ENCODE results near the gene KCNT1. TPM values are rescaled to one million over a fixed set of nuclear protein-coding genes. Genes with fewer than 3 reads are reported as not detected.

The KCNT1 gene
- total RNA-seq (2014; rRNA removed; shearing (Covaris generic)): 0.33 and 0.51 TPM in 2 replicates

DNA sequence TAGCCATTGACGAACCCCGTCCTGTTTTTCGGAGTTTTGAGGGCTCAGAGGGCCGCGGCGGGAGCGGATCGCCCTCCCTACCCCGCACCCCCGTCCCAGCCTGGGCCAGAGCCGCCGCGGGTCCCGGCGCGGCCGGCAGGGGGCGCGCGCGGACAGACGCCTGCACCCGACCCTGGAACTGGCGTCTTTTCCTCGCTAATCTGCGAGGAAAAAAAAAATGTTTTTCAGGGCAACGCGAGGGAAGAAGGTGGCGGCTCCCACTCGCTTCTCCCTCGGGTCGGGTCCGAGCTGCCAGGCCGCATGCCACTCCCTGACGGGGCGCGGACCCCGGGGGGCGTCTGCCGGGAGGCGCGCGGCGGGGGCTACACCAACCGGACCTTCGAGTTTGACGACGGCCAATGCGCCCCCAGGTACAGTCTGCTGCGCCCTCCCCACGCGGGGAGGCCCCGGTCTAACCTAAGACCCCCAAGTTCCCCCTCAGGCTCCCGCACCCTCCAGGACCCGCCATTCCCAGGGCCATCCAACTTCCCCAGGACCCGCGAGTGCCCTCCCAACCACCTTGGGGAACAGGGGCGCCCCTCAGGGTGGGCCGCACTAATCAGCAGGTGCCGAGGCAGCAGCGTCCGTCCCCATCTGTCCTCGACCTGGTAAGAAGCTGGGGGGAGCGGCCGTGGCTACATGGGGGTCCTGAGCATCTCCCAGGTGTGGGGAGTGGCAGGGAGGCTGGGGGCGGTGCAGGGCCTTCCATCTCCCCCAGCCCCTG lies at the start of gene KCNT1:
Gene KCNT1 (plus strand): TSS at position 227 of the 763 bp plus-strand sequence. CDS start 74 bp downstream, at position 301.
- Histone ChIP-seq H3K36me3 (no peaks in the 10 kb centered on the region), H3K9me3 (replicated peaks) (no peaks in the 10 kb centered on the region), H3K27ac (peak within 1 kb of the TSS; percentile 25; the same call in 1 of the 2 replicates), H3K27me3 (no peaks in the 10 kb centered on the region), H3K4me1 (peaks cover 15% of the 10 kb centered on the region), H3K4me3 (peak within 1 kb of the TSS; percentile 57)
- peak; percentile 66 to 84 for DNase-seq

DNA sequence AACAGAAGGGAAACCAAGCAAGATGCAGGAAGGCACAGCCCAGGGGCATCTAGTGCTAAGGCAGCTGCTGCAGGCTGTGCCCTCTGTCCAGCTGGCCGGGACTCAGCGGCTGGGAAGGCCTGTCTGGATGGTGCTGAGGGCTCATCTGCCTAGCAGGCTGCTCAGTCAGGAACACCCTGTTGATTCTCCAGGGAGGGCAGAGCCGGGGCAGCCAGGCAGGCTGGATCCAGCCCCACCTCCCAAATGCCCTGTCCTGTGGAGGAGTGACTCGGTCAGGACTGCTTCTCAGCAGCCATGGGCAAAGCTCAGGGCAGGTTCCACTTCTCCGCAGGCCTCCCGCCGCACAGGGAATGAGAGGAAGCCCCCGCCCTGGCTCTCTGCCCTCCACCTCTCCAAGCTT lies 46.7 kb upstream of the KCNT1 start:
- Histone ChIP-seq H3K36me3 (no peaks in the 10 kb centered on the region), H3K9me3 (replicated peaks) (peaks cover 10% of the 10 kb centered on the region), H3K27ac (no peak overlapping the region), H3K4me3 (no peak overlapping the region), H3K4me1 (no peaks in the 10 kb centered on the region), H3K27me3 (no peaks in the 10 kb centered on the region; the same call in 1 of the 2 replicates)
- DNase-seq: no peak

DNA sequence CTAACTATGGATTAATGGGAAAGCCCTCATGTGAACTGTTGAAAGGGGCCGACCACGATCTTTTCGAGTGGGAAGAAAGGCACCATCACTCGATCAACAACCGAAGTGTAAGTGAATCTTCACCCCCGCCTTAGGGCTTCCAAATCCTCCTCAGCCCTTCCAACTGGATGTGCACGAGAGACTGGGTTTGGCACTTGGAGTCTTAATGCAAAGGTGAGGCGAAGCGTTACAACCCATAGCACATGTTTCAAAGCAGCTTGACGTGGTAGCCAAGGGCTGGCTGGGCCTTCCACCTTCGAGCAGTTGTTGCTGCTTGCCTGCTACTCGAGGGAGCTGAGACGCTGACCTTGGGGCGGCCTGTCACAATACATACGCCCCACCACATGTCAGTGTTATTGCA lies 44.6 kb upstream of the KCNT1 start:
- Histone ChIP-seq H3K36me3 (no peaks in the 10 kb centered on the region), H3K4me3 (no peak overlapping the region), H3K27ac (no peak overlapping the region), H3K9me3 (replicated peaks) (peaks cover 10% of the 10 kb centered on the region), H3K4me1 (peaks cover 5% of the 10 kb centered on the region; the same call in 1 of the 2 replicates), H3K27me3 (no peaks in the 10 kb centered on the region; the same call in 1 of the 2 replicates)
- DNase-seq: no peak

DNA sequence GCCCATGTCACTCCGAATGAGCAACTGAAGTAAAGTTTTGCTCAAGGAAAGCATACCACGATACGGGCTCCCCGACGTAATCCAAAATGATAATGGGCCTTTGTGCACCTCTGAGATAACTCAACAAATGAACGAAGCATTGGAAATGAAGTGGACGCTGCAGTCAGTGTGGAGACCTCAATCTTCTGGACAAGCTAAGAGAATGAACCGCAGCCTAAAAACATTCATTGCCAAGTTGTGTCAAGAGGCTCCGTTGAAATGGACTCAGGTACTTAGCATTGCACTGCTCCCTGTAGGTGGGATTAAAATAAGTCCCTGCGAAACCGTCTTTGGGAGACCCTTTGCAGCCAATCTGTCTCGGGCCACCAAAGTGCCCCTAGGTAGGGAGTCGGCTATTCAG lies 42.7 kb upstream of the KCNT1 start:
- Histone ChIP-seq H3K9me3 (replicated peaks) (no peaks in the 10 kb centered on the region; the same call in 1 of the 2 replicates), H3K4me1 (peaks cover 11% of the 10 kb centered on the region; the same call in 1 of the 2 replicates), H3K36me3 (no peaks in the 10 kb centered on the region), H3K4me3 (no peak overlapping the region), H3K27me3 (no peaks in the 10 kb centered on the region; the same call in 1 of the 2 replicates), H3K27ac (no peak overlapping the region)
- DNase-seq: no peak

DNA sequence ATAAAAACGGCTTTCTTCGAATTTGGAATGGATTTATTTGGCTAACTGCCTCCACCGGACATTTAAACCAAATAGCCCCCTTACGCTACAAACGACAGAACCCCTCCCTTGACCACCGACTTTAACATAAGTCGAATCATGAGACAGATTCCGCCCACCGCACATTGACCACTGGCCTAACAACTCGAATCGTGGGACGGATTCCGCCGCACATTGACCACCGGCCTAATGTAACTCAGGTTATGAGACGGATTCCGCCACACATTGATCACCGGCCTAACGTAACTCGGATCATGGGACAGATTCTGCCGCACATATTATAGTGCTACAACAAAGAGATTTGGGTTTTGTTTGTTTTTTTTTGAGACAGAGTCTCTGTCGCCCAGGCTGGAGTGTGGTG lies 41.6 kb upstream of the KCNT1 start:
- H3K36me3 ChIP-seq: no peaks in the 10 kb centered on the region
- no peak overlapping the region for H3K4me3 ChIP-seq
- H3K27ac ChIP-seq: no peak overlapping the region
- DNase-seq: no peak
- H3K27me3 ChIP-seq: no peaks in the 10 kb centered on the region; the same call in 1 of the 2 replicates
- no peaks in the 10 kb centered on the region for H3K9me3 ChIP-seq (replicated peaks)
- H3K4me1 ChIP-seq: peaks cover 11% of the 10 kb centered on the region; the same call in 1 of the 2 replicates

DNA sequence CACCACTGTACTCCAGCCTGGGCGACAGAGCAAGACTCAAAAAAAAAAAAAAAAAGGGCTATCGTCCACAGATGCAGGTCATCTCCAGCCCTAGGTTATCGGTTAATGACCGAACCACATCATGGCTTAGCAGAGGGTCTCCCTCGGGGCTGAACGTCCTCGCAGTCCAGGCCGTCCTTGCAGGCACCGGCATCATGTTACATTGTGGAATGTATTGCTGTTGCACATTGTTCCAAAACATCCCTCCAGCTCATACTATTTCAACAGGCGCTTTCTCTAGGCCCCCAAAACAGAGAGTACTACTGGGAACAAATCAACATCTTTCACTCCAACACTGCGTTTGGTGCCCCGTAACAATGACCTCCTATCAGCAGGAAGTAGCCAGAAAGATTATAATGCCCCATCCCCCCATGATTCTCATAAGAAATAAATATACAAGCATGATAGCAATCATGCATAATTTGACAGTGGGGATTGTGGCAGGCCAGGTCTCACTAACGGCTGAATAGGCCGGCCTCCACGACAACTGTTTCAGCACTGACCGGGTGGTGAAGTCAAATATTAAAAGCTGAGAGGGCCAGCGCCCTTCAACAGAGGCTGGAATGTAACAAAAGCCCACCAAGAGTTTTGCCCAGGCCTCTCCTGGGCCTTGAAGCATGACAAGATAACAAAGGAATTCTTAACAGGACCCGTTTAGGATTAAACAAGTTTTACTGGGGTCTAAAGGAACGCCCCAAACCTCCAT lies 40.0 kb upstream of the KCNT1 start:
- DNase-seq: peak; percentile 47 to 52
- Histone ChIP-seq H3K36me3 (no peaks in the 10 kb centered on the region), H3K9me3 (replicated peaks) (no peaks in the 10 kb centered on the region), H3K27ac (no peak overlapping the region), H3K4me1 (peaks cover 11% of the 10 kb centered on the region; the same call in 1 of the 2 replicates), H3K4me3 (no peak overlapping the region), H3K27me3 (peaks cover 11% of the 10 kb centered on the region; the same call in 1 of the 2 replicates)

DNA sequence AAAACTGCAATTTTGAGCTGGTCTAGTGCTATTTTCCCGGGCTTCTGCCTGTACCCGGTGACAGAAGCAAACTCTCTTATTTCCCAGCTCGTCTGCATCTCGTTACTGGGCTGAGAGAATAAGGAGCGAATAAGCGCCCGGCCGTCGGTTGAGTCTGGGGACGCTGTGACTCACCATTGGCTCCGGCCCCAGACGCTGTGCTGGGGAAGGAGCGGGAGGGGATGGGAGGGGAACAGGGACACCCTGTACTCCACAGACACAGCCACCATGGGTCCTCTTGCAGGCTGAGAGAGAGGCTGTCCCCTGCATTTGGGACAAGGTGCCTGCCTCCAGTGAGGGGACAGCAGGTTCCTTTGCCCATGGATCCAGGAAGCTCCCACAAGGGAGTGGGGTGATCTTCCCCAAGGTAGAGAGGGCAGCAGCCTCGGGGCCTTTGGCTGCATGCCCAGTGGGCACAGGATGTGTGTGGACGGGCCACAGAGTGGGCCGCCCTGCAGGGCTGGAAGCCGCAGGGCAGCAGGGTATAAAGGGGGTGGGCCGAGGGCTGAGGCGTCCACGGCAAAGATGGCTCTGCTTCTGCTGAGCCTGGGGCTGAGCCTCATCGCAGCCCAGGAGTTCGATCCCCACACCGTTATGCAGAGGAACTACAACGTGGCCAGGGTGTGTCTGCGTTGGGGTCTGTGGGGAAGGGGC lies 39.1 kb upstream of the KCNT1 start, which contains the start of gene LCN9:
Gene LCN9 (plus strand): TSS at position 552 of the 693 bp plus-strand sequence. CDS start 13 bp downstream, at position 565.
- peak; percentile 65 to 71 for DNase-seq
- no peaks in the 10 kb centered on the region for H3K36me3 ChIP-seq
- no peak within 1 kb of the TSS for H3K27ac ChIP-seq
- H3K4me1 ChIP-seq: peaks cover 11% of the 10 kb centered on the region; the same call in 1 of the 2 replicates
- H3K9me3 ChIP-seq (replicated peaks): no peaks in the 10 kb centered on the region
- H3K27me3 ChIP-seq: peaks cover 19% of the 10 kb centered on the region; the same call in 1 of the 2 replicates
- no peak within 1 kb of the TSS for H3K4me3 ChIP-seq

DNA sequence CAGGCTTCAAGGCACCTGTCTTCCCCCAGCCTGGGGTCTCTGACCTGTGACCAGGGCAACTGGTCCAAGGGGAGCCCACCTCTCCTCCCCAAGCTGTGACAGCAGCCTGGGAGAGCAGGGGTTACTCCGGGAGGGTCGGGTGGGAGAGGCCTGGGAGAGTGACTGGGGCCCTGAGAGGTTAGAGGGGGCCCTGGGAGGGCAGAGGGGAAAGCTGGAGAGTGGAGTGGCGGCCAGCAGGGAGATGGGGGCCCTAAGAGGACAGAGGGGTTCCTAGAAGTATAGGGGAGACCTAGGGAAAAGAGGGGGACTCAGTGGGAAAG lies 38.6 kb upstream of the KCNT1 start:
- DNase-seq: no peak
- H3K27me3 ChIP-seq: peaks cover 19% of the 10 kb centered on the region; the same call in 1 of the 2 replicates
- H3K4me3 ChIP-seq: no peak overlapping the region
- no peaks in the 10 kb centered on the region for H3K9me3 ChIP-seq (replicated peaks)
- no peak overlapping the region for H3K27ac ChIP-seq
- H3K4me1 ChIP-seq: peaks cover 11% of the 10 kb centered on the region; the same call in 1 of the 2 replicates
- H3K36me3 ChIP-seq: no peaks in the 10 kb centered on the region

DNA sequence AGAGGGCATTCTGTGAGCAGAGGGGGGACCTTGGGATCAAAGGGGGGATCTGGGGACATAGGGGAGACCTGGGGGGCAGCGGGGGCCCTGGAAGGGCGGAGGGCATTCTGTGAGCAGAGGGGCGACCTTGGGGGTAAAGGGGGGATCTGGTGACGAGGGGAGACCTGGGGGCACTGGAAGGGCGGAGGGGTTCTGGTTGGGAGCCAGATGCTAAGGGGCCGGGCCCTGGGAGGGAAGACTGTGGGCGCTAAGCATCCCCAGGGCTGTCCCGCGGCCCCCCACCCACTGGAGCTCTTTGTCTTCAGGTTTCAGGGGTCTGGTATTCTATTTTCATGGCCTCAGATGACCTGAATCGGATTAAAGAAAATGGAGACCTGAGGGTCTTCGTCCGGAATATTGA lies 38.1 kb upstream of the KCNT1 start:
- no peaks in the 10 kb centered on the region for H3K36me3 ChIP-seq
- no peak for DNase-seq
- peaks cover 19% of the 10 kb centered on the region; the same call in 1 of the 2 replicates for H3K27me3 ChIP-seq
- H3K27ac ChIP-seq: no peak overlapping the region
- H3K9me3 ChIP-seq (replicated peaks): no peaks in the 10 kb centered on the region
- no peak overlapping the region for H3K4me3 ChIP-seq
- peaks cover 11% of the 10 kb centered on the region; the same call in 1 of the 2 replicates for H3K4me1 ChIP-seq

DNA sequence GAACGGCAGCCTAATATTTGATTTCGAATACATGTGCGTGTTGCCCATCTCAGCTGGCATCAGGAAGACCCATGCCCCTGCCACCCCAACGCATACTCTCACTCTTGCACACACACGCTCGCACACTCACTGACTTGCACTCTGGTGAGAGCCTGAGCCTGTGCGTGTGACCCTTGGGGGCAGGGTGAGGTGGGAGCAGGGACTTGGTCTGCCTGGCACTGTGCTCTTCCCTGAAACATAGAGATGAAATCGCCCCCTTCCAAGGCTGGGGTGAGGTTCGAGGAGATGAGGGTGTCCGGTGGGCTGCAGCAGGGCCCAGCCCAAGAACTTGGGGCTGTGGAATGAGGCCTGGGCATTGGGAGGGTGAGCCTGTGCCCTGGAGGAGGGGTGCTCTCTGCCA lies 37.7 kb upstream of the KCNT1 start:
- Histone ChIP-seq H3K4me1 (peaks cover 11% of the 10 kb centered on the region; the same call in 1 of the 2 replicates), H3K4me3 (no peak overlapping the region), H3K36me3 (no peaks in the 10 kb centered on the region), H3K27ac (no peak overlapping the region), H3K9me3 (replicated peaks) (no peaks in the 10 kb centered on the region; the same call in 1 of the 2 replicates), H3K27me3 (peaks cover 19% of the 10 kb centered on the region; the same call in 1 of the 2 replicates)
- DNase-seq: no peak

DNA sequence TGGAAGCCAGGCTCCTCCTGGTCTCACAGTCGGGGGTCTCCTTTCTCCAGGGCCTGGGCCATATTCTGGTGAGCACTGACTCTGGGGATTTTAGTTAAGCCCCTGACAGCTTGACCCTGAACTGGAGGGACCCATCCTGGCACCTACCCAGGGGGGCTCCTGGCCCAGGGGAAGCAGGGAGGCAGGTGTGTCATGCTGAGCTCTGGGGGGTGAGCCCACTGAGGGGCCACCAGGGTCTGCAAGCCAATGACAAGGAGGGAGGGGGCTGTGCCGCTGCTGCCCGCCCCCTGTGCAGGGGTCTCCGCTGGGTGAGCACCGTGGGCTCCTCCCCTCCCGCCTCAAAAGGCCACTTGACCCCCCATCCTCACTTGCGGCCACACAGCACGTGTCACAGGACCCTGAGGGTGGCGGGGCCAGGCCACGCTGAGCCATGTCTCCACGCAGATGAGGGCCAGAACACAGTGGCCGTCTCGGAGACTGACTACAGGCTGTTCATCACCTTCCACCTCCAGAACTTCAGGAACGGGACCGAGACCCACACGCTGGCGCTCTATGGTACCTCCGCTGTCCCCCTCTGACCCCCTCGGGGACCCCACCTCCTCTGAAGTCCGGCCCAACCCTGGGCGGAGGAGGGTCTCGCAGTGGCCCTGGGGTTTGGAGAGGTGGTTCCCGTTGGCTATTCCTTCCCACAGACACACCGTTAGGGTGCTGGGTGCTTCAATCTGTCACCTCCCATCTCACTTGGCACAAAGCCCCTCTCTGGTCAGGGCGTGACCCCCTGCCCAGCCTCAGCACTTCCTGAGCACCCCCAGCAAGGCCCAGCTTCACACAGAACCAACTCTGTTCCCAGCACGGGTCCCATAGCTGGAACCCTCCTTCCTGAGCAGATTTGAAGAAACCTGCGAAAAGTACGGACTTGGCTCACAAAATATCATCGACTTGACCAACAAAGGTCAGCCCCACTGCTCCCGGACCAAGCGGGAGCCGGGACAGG lies 36.9 kb upstream of the KCNT1 start:
- Histone ChIP-seq H3K27me3 (peaks cover 19% of the 10 kb centered on the region; the same call in 1 of the 2 replicates), H3K36me3 (no peaks in the 10 kb centered on the region), H3K9me3 (replicated peaks) (no peaks in the 10 kb centered on the region; the same call in 1 of the 2 replicates), H3K4me1 (peaks cover 11% of the 10 kb centered on the region; the same call in 1 of the 2 replicates), H3K4me3 (no peak overlapping the region), H3K27ac (no peak overlapping the region)
- no peak for DNase-seq

DNA sequence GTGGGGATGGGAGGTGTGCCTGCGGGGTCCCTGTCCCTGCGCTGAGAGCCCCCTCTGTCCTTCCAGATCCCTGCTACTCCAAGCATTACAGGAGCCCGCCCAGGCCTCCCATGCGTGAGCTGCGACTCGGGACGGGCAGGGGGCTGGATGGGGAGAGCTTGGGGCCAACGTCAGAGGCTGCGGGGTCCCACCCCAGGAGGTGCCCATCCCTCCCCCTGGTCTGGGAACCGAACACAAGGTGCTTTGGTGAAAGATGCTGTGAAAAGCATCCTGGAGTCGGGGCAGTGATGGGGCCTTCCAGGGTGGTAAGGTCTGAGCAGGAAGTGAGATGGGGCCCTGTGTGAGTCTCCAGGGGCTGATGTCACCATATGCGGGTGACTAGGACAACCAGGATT lies 36.2 kb upstream of the KCNT1 start:
- Histone ChIP-seq H3K27me3 (peaks cover 19% of the 10 kb centered on the region; the same call in 1 of the 2 replicates), H3K36me3 (no peaks in the 10 kb centered on the region), H3K9me3 (replicated peaks) (no peaks in the 10 kb centered on the region; the same call in 1 of the 2 replicates), H3K27ac (no peak overlapping the region), H3K4me1 (peaks cover 11% of the 10 kb centered on the region; the same call in 1 of the 2 replicates), H3K4me3 (no peak overlapping the region)
- DNase-seq: no peak

Measured in SJCRH30 (cell line).